ENCODE data around the gene SUN5. TPM values are rescaled to one million over a fixed set of nuclear protein-coding genes. Genes with fewer than 3 reads are reported as not detected.
"Not testable (repeated sequence)": the region's sequence is repeated elsewhere in the genome, so short reads cannot be mapped to it uniquely, and the experiment has no call there.

SUN5 gene
- total RNA-seq, 3 donors from 2014 or later = not detected

GRCh38 chr20:32959351-32960221 lies 44.6 kb downstream of the SUN5 start:
- intact Hi-C loops (cut with DNase I, micrococcal nuclease) = no loop called here
- H3K4me3 ChIP-seq = no peak overlapping the region
- ATAC-seq (no peak), DNase-seq (peak in 1 of 3 donors; percentile 36)
- no peaks in the 10 kb centered on the region for H3K36me3 ChIP-seq (ENCODE audit: low read depth)
- no peaks in the 10 kb centered on the region for H3K4me1 ChIP-seq (ENCODE audit: low read depth)
- H3K9me3 ChIP-seq = peaks cover 7% of the 10 kb centered on the region
- TF ChIP-seq CTCF (IDR thresholded peaks at IDR 0.05) = no peak

GRCh38 chr20:32958574-32958973 lies 45.7 kb downstream of the SUN5 start:
- ATAC-seq = no peak
- Histone ChIP-seq H3K4me3 (no peak overlapping the region), H3K9me3 (peaks cover 7% of the 10 kb centered on the region), H3K4me1 (ENCODE audit: low read depth) (no peaks in the 10 kb centered on the region), H3K36me3 (ENCODE audit: low read depth) (no peaks in the 10 kb centered on the region)
- no peak for DNase-seq
- no peak for TF ChIP-seq CTCF (IDR thresholded peaks at IDR 0.05)
- intact Hi-C loops (cut with DNase I, micrococcal nuclease) = no loop called here

GRCh38 chr20:32957459-32957858 lies 46.8 kb downstream of the SUN5 start:
- DNase-seq = no peak
- TF ChIP-seq CTCF (IDR thresholded peaks at IDR 0.05) = no peak
- Histone ChIP-seq H3K36me3 (ENCODE audit: low read depth) (no peaks in the 10 kb centered on the region), H3K4me3 (no peak overlapping the region), H3K9me3 (peaks cover 7% of the 10 kb centered on the region), H3K4me1 (ENCODE audit: low read depth) (no peaks in the 10 kb centered on the region)
- intact Hi-C loops (cut with DNase I, micrococcal nuclease) = no loop called here
- no peak for ATAC-seq

GRCh38 chr20:32950539-32950938 lies 53.7 kb downstream of the SUN5 start:
- H3K9me3 ChIP-seq; DNase-seq; H3K4me1 ChIP-seq (ENCODE audit: low read depth); intact Hi-C loops (cut with DNase I, micrococcal nuclease); ATAC-seq; H3K4me3 ChIP-seq; H3K36me3 ChIP-seq (ENCODE audit: low read depth): not testable (repeated sequence)

GRCh38 chr20:32946629-32947028 lies 57.6 kb downstream of the SUN5 start:
- ATAC-seq = no peak
- intact Hi-C loops (cut with DNase I, micrococcal nuclease) = no loop called here

More at GRCh38 chr20:32946629-32947028, 57.6 kb downstream of the SUN5 start:
- Histone ChIP-seq H3K9me3 (no peaks in the 10 kb centered on the region), H3K4me1 (ENCODE audit: low read depth) (no peaks in the 10 kb centered on the region), H3K4me3 (no peak overlapping the region), H3K36me3 (ENCODE audit: low read depth) (no peaks in the 10 kb centered on the region)
- no peak for DNase-seq
- no peak for TF ChIP-seq CTCF (IDR thresholded peaks at IDR 0.05)

All from mucosa of descending colon (tissue), 3 donors.